Measurements from ENCODE around the gene PEAR1.

DNA sequence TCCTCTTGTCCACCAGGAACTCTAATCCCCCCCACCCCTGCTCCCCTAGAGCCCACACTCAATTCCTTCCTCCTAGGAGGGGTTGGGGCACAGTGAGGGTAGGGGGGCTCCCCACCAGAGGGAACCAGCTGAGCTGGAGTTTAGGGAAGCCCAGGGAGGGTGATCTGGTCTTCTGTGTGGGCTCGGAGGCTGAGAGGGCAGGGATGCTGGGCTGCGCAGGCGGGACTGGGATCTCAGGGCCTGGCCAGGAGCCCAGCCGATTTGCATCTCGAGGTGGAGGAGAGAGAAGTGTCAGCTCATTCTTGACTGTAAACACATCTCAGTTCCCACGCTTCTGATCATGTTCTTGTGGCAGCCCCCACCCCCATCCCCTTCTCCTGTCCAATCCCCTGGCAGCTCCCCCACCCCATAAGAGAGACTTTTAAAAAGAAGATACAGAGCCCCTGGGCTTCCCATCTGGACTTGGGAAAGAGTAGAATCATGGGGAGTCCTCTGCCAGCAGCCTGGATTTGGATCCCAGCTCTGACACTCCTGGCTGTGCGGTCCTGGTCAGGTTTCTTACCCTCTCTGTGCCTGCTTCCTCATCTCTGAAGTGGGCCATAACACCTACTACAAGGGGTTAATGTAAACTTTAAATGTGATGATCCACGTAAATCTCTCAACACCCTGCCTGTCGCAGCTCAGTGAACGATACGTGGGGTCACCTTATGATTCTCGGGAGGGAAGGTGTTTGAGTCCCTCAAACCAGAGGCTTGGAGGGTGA is 6.6 kb downstream of the PEAR1 start:
- TF ChIP-seq POLR2A (IDR thresholded peaks at IDR 0.05) (no peak), CTCF (IDR thresholded peaks at IDR 0.05) (no peak)
